Fibroblast of the conjunctiva (primary cell): ENCODE results near the gene FAM227B.
A peak's percentile ranks its signal among the peaks of the same experiment; 100 is the strongest.
"Not testable (repeated sequence)": the region's sequence is repeated elsewhere in the genome, so short reads cannot be mapped to it uniquely, and the experiment has no call there.

ENCODE experiments used
- DNase-seq: peaks from one replicate; pipeline ENCODE4 v3.0.0-alpha.2; 2010; ENCODE audit warnings: low read depth

Gene FAM227B

GRCh38 chr15:49436751-49437150 lies 183.9 kb downstream of the FAM227B start:
- no peak for DNase-seq

- no peak for DNase-seq
Observed at GRCh38 chr15:49435174-49435573, 185.4 kb downstream of the FAM227B start.

GRCh38 chr15:49430046-49430445 lies 190.6 kb downstream of the FAM227B start:
- no peak for DNase-seq

GRCh38 chr15:49428409-49429095 lies 192.1 kb downstream of the FAM227B start:
- peak; percentile 65 for DNase-seq

GRCh38 chr15:49427372-49427771 lies 193.2 kb downstream of the FAM227B start:
- no peak for DNase-seq

GRCh38 chr15:49424954-49425353 lies 195.7 kb downstream of the FAM227B start:
- no peak for DNase-seq

GRCh38 chr15:49423901-49424550 lies 196.6 kb downstream of the FAM227B start:
- no peak for DNase-seq

GRCh38 chr15:49423021-49423420 lies 197.6 kb downstream of the FAM227B start, which contains the start of gene FGF7:
Gene FGF7 (plus strand): TSS chr15:49423242. CDS start chr15:49424298, 1,056 bp downstream.
- DNase-seq = peak; percentile 79

GRCh38 chr15:49421991-49422390 lies 198.6 kb downstream of the FAM227B start:
- peak; percentile 47 for DNase-seq

GRCh38 chr15:49418811-49419210 lies 201.8 kb downstream of the FAM227B start:
- DNase-seq = no peak

- DNase-seq = peak; percentile 77
Observed at GRCh38 chr15:49415638-49416037, 205.0 kb downstream of the FAM227B start.

- DNase-seq = no peak
Observed at GRCh38 chr15:49415149-49415548, 205.5 kb downstream of the FAM227B start.

GRCh38 chr15:49412797-49413196 lies 207.8 kb downstream of the FAM227B start:
- DNase-seq = no peak

- DNase-seq = no peak
Observed at GRCh38 chr15:49410641-49411040, 210.0 kb downstream of the FAM227B start.

- DNase-seq = no peak
Observed at GRCh38 chr15:49406352-49407118, 214.1 kb downstream of the FAM227B start.

- not testable (repeated sequence) for DNase-seq
Observed at GRCh38 chr15:49402515-49403296, 217.9 kb downstream of the FAM227B start.

GRCh38 chr15:49387471-49387870 lies 233.1 kb downstream of the FAM227B start:
- no peak for DNase-seq

GRCh38 chr15:49383266-49383665 lies 237.4 kb downstream of the FAM227B start:
- peak; percentile 29 for DNase-seq

- DNase-seq = no peak
Observed at GRCh38 chr15:49382394-49382793, 238.2 kb downstream of the FAM227B start.

GRCh38 chr15:49380912-49381311 lies 239.7 kb downstream of the FAM227B start:
- no peak for DNase-seq

GRCh38 chr15:49379996-49380395 lies 240.6 kb downstream of the FAM227B start:
- DNase-seq = no peak

- DNase-seq = no peak
Observed at GRCh38 chr15:49372366-49372765, 248.3 kb downstream of the FAM227B start.
